Forelimb muscle (tissue), 1 donor: ENCODE measurements around the gene SRP68. TPM values are rescaled to one million over a fixed set of nuclear protein-coding genes. Genes with fewer than 3 reads are reported as not detected.

Experiments
- DNase-seq: peaks from one replicate; pipeline ENCODE4 v3.0.0-alpha.2; 2013; ENCODE audit warnings: low read depth
- polyA plus RNA-seq: library from polyadenylated mRNA; unstranded; fragments of 120-200 nt; gene quantifications from one replicate; pipeline ENCODE4 v1.2.1, GENCODE V29; 2013; ENCODE audit not compliant: insufficient read length

SRP68 gene
- 82.4 TPM for polyA plus RNA-seq

DNA sequence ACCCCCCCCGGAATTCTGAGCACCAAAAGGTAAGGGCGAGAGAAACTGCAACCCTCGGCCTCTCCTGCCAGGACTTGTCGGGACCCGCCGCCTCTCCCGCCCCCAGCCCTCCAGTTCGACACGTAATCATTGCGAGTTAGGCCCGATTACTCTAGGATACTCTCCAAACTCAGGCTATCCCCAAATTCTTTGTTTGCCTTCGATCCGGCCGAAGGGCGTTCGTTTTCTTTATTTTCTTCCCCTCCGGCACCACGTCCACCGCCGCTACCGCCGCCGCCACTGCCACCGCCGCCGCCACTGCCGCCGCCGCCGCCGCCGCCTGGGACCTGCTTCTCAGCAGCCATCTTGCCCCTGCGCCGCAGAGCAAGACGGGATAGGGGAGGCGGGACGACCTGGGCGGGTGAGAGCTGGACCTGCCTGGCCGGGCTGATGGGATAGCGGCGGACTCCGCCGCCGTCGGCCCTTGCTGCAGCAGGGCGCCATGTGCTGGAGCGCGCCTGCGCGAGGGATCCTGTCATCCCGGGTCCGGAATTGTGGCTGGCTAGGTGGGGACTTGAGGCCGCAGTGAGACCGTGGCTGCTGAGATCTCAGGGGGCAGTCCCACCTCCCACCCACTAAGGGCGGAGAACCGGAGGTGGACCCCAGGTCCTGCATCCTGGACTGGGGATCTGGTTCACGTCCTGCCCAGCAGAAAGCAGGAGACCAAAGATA, at the start of gene SRP68:
Gene SRP68, minus strand, starts transcription at position 370 of the 711 bp plus-strand sequence. Its CDS starts 26 bp downstream, at position 344.
- DNase-seq, result peak; percentile 79

GRCh38 chr17:76121932-76122430, 49.7 kb upstream of the SRP68 start:
- DNase-seq, result no peak

DNA sequence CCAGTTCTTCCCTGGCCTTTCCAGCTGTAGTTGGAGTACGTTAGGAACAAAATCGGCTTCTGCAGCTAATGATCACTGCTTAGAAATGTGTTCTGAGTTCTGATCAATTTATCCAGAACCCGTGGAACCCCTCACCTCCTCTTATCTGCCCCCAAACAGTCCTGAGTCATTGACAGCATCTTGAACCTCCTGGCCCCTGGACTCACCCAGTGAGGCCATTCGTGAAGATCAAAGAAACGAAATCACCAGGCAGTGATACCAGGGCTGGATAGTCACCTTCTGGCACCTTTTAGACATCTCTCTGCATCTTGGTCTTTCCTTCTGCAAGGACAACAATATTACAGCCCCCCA, 48.3 kb upstream of the SRP68 start:
- DNase-seq, result no peak

DNA sequence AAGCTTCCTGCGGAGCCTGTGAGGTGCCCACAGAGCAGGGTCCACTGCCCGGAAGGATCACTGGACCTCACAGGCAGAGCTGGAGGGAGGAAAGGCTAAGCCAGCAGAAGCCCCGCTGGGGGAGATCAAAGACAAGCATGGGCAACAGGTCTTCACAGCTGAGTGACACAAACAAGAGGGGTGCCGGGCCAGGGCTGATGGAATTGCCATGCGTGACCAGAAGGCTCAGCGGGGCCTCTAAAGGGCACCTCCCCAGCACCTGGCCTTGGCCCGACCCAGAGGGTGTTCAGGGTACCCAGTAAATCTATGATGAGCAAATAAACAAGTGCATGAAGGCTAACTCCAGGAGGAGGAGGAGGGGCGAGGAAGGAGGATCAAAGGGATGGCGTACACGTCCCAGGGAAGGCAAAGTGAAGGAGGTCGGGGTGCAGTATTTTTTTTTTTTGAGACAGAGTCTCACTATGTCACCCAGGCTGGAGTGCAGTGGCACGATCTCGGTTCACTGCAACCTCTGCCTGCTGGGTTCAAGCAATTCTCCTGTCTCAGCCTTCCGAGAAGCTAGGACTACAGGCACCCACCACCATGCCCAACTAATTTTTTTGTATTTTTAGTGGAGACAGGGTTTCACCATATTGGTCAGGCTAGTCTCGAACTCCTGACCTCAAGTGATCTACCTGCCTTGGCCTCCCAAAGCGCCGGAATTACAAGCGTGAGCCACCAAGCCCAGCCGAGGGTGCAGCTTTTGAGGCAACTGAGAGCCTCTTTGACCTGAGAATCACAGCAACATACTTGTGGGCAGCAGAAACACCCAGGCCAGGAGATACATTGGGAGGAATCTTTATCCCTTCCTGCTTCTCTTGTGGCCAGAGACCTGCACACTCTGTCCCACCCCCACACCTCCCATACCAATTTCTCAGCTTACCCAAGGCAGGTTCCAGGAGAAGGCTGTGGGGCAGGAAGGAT, 47.4 kb upstream of the SRP68 start:
- no peak for DNase-seq

GRCh38 chr17:76115138-76115754, 42.9 kb upstream of the SRP68 start:
- no peak for DNase-seq

DNA sequence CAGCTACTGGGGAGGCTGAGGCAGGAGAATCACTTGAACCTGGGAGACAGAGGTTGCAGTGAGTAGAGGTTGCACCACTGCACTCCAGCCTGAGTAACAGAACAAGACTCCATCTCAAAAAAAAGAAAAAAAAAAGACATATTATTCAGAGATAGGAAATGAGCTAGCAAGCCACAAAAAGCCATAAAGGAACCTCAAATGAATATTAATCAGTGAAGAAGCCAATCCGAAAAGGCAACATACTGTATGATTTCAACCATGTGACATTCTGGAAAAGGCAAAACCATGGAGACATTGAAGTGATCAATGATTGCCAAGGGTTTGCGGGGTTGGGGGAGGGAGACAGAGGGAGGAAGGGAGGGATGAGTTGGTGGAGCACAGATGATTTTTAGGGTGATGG, 39.6 kb upstream of the SRP68 start:
- DNase-seq, result no peak

- no peak for DNase-seq
Observed at GRCh38 chr17:76107509-76107908, 35.2 kb upstream of the SRP68 start.

- no peak for DNase-seq
Observed at GRCh38 chr17:76106703-76107102, 34.4 kb upstream of the SRP68 start.

DNA sequence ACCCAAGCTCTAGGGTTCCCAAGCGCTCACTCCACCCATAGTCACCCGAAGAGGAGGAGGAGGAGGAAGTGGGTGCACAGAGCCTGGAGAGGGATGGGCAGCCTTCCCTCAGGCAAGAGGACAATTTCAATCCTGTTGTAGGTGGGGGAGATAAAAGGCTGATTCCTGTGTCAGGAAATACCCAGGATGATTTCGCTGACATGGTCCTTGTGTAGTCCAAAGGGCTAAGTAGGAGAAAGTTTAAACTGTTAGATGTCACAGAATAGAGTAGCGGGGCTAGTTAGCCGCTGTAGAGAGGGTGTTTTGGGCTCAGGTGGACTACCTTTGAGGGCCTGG, 32.5 kb upstream of the SRP68 start:
- DNase-seq, result no peak

- no peak for DNase-seq
Observed at GRCh38 chr17:76104140-76104895, 32.0 kb upstream of the SRP68 start.

DNA sequence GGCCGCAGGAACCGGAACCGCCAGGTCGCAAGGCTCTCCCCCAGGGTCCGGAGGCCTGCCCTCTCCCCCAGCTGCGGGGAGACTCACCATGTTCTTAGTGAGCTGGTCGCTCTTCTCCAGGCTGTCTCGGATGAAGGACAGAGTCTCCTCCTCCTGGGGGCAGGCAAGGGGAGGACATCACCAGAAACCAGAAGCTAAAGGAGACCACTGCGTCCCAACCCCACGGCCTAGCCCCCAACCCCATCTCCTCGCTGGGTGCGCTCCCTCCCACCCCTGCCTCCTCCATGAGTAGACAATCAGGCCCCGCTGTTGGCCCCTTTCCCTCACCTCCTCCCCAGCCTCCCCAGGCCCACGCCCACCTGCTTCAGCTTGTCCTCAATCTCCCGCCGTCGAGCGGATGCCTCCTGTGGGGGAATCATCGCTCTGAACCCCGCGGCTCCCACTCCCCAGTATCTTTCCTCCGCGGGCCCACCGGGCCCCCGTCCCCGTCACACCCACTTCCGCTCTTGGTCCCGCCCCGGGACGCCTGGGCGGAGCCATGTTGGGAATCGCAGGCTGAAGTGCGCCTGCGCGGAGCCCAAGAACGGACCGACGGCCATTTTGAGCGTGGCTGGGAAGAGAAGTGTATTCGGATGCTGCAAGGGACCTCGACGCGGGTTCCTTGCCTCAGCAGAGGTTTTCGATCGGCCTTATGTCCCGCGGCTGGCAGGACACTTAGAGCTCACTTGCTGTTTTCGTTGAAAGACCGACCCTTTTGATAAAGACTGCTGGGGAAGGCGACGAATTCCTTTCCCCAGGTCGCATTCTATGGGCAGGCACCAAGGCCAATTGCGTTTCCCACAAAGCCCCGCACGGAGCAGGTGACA, 31.2 kb upstream of the SRP68 start, which contains the start of gene EXOC7:
Gene EXOC7, minus strand, starts transcription at position 514 of the 866 bp plus-strand sequence. Its CDS starts 95 bp downstream, at position 419.
- DNase-seq, result peak; percentile 86

DNA sequence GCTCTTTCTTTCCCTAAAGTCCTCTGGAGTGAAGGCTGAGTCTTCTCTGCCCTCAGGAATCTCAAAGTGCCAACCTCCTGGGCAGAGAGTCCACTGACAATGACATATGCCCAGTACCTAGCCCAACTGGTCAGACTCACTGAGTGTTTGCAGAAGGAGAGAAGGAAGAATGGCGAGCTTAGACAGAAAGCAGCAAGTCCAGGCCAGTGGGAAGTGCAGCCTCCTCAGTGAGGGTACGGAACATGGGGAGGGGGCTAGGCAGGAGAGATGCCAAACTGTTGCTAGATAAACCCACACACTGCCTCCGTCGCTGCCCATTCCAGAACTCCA, 30.6 kb upstream of the SRP68 start:
- DNase-seq, result no peak

DNA sequence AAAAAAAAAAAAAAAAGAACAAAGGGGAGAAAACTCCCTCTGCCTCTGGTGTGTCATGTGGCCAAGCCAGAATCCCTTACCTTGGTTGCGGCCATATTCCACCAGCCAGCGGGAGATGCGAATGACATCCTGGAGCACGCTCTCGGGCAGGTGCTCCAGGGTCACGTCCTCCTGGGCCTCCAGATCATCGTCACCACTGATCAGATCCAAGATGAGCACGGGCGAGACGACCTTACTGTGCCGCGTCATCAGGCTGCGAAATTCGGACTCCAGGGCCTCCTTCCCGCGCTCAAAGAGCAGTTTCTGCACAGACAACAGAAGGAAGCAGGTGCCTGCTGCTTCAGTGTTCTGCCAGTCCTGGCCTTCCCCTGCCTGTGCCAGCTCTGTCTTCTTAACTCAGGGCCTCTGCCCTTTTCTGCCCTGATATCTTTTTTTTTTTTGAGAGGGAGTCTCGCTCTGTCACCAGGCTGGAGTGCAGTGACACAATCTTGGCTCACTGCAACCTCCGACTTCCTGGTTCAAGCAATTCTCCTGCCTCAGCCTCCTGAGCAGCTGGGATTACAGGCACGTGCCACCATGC, 25.5 kb upstream of the SRP68 start:
- DNase-seq, result no peak

DNA sequence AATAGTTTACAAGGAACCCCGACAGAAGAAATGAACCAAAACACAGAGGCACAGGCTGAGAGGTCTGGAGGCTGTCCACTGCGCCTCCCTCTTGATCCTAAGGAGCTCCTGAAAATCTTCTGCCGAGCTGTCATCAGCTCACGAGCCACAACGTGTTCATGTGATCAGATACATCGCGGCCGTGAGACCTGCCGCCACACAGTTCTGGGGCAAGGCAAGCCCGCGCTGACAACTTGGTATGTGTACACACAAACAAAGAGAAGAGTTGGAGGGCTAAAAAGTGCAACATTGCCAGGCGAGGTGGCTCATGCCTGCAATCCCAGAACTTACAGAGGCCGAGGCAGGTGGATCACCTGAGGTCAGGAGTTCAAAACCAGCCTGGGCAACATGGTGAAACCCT, 23.6 kb upstream of the SRP68 start:
- DNase-seq, result no peak

DNA sequence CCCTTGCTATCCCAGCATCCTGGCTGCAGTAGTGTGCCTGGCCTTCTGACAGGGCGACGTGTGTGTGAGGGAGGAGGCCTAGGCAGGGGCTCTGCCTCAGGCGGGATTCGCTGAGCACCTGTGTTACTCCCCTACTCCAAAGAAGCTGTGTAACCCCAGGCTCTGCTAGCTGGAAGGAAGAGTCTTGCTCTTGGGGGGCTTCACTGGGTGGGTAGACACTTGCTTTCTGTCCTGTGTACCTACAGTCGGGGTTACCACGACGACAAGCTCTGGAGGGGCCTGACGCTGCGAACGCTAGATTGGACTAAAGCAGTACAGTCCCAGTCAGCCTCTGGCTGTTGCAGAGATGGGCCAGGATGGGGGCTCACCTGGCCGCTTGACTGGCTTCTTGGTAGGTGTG, 21.7 kb upstream of the SRP68 start:
- DNase-seq, result no peak

DNA sequence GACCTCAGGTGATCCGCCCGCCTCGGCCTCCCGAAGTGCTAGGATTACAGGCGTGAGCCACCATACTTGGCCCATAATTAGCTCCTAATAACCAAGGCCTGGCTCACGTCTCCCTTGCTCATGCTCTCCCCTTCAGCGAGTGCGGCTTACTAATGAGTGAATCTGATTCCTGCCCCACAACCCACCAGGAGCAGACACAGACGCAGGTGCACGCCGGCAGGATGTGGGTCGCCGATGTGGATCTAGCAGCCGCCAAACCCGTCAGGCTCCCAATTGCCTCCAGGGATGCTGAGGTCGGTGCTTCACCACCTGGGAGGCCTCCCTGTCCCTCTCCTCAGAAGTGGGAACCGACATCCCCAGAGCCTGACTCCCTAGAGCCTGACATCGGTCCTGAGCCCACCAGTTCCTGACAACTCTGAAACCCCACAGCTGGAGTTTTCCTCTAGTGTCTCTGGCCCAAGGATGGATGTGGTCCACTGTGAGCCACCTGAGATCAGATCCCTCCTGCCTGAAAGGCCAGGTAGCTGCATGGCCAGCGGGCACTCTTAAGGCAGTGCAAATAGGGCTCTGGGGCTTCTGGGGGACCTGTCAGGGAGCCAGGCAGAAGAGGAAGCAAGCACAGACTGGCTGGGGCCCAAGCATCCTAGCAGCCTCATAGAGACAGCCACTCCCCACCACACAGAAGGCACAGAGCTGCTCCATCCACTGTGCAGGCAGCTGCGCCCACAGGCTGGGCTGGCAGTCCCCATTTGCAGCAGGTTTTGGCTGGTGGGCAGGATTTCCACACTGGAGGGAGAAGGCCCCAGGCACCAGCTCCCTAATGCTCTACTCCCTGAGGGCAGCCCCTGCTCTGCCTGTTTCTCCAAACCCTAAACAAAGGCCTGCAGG, 20.5 kb upstream of the SRP68 start:
- DNase-seq, result no peak

DNA sequence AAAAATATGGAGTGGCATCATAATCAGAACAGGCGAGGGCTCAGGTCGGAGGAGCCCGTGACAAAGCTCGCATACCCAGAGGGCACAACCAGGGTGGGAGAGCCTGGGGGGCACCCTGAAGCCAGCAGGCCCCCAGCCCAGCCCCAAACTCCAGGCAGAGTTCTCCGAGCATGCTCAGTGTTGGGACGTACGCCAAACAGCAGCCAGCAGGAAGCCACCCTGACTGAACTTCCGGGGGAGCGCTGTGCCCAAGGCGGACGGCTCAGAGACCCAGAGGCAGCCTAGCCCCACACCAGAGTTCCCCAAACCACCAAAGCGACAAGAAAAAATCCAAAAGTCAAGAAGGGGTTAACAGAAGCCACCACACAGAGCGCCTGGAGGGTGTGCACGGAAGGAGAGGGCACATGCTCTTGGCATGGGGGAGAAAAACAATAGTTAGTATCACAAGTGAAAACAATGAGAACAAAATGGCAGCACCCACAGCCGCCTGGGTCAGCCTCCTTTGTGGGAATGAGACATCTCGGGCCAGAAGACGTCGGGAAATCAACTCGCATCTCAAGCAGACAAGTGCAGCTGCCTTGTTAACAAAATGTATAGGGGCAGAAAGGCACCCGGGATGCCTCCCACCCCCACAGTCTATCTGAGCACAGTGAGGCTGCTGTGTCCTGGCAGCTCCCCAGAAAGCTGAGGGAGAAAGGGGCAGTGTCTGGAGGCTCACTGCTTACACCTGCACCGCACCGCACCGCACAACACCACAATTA, 19.4 kb upstream of the SRP68 start:
- DNase-seq, result no peak

GRCh38 chr17:76090517-76091129, 18.3 kb upstream of the SRP68 start:
- no peak for DNase-seq
